ENCODE results near the gene ATG16L2. TPM values are rescaled to one million over a fixed set of nuclear protein-coding genes. Genes with fewer than 3 reads are reported as not detected.

The ATG16L2 gene
- total and polyA plus RNA-seq, 10 of the 15 experiments (the other 5 are each of a cell fraction or from before 2014, with no cell fraction given), result 1.9 to 67.7 (median 30.4) TPM

DNA sequence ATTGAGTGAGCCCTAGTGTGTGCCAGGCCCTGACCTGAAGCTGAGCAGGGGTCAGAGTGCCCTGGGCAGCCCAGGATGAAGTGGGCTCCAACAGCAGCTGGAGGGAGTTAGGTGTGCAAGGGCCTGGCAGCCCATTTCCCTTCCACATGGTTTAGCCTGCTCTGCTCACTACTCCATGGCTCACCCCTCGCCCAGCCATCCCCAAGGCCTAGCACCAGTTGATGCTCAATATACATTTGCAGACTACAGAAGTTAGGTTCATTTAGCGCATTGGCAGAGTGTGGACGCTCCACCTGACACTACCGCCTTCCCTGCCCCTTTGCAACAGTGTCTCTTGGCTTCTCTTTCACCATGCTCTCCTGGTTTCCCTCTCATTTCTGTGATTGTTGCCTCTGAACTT is 3.8 kb downstream of the ATG16L2 start:
- DNase-seq (ENCODE audit: low read depth, low spot score) (no peak), FAIRE-seq (no peak), ATAC-seq (no peak)
- Histone ChIP-seq H3K4me1 (ENCODE audit: control insufficient read depth, insufficient read depth, low read length) (peaks cover 24% of the 10 kb centered on the region), H3K27ac (ENCODE audit: control insufficient read depth, insufficient read depth) (no peak overlapping the region), H3K9ac (ENCODE audit: control insufficient read depth, insufficient read depth, low read length) (no peak overlapping the region), H2AFZ (ENCODE audit: control insufficient read depth, low read depth, low read length) (no peak overlapping the region), H3K27me3 (replicated peaks in 1 of 2; ENCODE audit: control insufficient read depth in 2 of 2, insufficient read depth in 2 of 2, low read length in 1 of 2) (no peaks in the 10 kb centered on the region), H4K20me1 (ENCODE audit: control insufficient read depth, insufficient read depth) (no peaks in the 10 kb centered on the region), H3K9me3 (replicated peaks; ENCODE audit: control insufficient read depth, insufficient read depth, low read length) (no peaks in the 10 kb centered on the region), H3K4me2 (ENCODE audit: control insufficient read depth, insufficient read depth) (no peak overlapping the region), H3K4me3 (no peak overlapping the region), H3K79me2 (ENCODE audit: control insufficient read depth, insufficient read depth, low read length) (peaks cover 34% of the 10 kb centered on the region), H3K36me3 (ENCODE audit: control insufficient read depth in 2 of 2, insufficient read depth in 2 of 2, low read length in 1 of 2) (peaks cover 7 to 16% of the 10 kb centered on the region in 2 experiments; a peak in 3 of 4 replicates)
- TF ChIP-seq LARP7 (IDR thresholded peaks at IDR 0.05), result no peak
- TF ChIP-seq NR2F1 (conservative IDR thresholded peaks at IDR 0.05), result no peak
- no peak for TF ChIP-seq RAD21 (IDR thresholded peaks at IDR 0.05; ENCODE audit: insufficient read depth, low read depth, low read length)
- no peak for TF ChIP-seq PAX8 (IDR thresholded peaks at IDR 0.05)
- TF ChIP-seq, protein P1, sequence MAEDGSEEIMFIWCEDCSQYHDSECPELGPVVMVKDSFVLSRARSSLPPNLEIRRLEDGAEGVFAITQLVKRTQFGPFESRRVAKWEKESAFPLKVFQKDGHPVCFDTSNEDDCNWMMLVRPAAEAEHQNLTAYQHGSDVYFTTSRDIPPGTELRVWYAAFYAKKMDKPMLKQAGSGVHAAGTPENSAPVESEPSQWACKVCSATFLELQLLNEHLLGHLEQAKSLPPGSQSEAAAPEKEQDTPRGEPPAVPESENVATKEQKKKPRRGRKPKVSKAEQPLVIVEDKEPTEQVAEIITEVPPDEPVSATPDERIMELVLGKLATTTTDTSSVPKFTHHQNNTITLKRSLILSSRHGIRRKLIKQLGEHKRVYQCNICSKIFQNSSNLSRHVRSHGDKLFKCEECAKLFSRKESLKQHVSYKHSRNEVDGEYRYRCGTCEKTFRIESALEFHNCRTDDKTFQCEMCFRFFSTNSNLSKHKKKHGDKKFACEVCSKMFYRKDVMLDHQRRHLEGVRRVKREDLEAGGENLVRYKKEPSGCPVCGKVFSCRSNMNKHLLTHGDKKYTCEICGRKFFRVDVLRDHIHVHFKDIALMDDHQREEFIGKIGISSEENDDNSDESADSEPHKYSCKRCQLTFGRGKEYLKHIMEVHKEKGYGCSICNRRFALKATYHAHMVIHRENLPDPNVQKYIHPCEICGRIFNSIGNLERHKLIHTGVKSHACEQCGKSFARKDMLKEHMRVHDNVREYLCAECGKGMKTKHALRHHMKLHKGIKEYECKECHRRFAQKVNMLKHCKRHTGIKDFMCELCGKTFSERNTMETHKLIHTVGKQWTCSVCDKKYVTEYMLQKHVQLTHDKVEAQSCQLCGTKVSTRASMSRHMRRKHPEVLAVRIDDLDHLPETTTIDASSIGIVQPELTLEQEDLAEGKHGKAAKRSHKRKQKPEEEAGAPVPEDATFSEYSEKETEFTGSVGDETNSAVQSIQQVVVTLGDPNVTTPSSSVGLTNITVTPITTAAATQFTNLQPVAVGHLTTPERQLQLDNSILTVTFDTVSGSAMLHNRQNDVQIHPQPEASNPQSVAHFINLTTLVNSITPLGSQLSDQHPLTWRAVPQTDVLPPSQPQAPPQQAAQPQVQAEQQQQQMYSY (CRISPR knock-in tag; IDR thresholded peaks at IDR 0.05), result no peak
- no peak for TF ChIP-seq MTA3 (IDR thresholded peaks at IDR 0.05; ENCODE audit: borderline replicate concordance, low read length)
- no peak for TF ChIP-seq JUND (IDR thresholded peaks at IDR 0.05; ENCODE audit: low read depth, low read length)
- TF ChIP-seq NFYA (IDR thresholded peaks at IDR 0.05; ENCODE audit: borderline replicate concordance, low read depth, low read length), result no peak
- no peak for TF ChIP-seq EZH2 (IDR thresholded peaks at IDR 0.05; ENCODE audit: borderline replicate concordance, control insufficient read depth, low read depth, low read length)
- TF ChIP-seq, protein P2, sequence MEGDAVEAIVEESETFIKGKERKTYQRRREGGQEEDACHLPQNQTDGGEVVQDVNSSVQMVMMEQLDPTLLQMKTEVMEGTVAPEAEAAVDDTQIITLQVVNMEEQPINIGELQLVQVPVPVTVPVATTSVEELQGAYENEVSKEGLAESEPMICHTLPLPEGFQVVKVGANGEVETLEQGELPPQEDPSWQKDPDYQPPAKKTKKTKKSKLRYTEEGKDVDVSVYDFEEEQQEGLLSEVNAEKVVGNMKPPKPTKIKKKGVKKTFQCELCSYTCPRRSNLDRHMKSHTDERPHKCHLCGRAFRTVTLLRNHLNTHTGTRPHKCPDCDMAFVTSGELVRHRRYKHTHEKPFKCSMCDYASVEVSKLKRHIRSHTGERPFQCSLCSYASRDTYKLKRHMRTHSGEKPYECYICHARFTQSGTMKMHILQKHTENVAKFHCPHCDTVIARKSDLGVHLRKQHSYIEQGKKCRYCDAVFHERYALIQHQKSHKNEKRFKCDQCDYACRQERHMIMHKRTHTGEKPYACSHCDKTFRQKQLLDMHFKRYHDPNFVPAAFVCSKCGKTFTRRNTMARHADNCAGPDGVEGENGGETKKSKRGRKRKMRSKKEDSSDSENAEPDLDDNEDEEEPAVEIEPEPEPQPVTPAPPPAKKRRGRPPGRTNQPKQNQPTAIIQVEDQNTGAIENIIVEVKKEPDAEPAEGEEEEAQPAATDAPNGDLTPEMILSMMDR (IDR thresholded peaks at IDR 0.05 in 2 of 3, conservative IDR thresholded peaks at IDR 0.05 in 1 of 3; ENCODE audit: control insufficient read depth in 2 of 3, extremely low read depth in 1 of 3, insufficient read depth in 1 of 3, low read depth in 3 of 3, low read length in 3 of 3), result no peak
- TF ChIP-seq POU2F2 (IDR thresholded peaks at IDR 0.05; ENCODE audit: borderline replicate concordance, low read depth, low read length), result no peak
- no peak for TF ChIP-seq SP1 (IDR thresholded peaks at IDR 0.05; ENCODE audit: low read depth, low read length)
- TF ChIP-seq, protein P3, sequence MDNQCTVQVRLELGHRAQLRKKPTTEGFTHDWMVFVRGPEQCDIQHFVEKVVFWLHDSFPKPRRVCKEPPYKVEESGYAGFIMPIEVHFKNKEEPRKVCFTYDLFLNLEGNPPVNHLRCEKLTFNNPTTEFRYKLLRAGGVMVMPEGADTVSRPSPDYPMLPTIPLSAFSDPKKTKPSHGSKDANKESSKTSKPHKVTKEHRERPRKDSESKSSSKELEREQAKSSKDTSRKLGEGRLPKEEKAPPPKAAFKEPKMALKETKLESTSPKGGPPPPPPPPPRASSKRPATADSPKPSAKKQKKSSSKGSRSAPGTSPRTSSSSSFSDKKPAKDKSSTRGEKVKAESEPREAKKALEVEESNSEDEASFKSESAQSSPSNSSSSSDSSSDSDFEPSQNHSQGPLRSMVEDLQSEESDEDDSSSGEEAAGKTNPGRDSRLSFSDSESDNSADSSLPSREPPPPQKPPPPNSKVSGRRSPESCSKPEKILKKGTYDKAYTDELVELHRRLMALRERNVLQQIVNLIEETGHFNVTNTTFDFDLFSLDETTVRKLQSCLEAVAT (IDR thresholded peaks at IDR 0.05), result no peak
- TF ChIP-seq TCF3 (IDR thresholded peaks at IDR 0.05; ENCODE audit: borderline replicate concordance, insufficient read depth, low read depth, low read length), result no peak
- TF ChIP-seq, protein P4, sequence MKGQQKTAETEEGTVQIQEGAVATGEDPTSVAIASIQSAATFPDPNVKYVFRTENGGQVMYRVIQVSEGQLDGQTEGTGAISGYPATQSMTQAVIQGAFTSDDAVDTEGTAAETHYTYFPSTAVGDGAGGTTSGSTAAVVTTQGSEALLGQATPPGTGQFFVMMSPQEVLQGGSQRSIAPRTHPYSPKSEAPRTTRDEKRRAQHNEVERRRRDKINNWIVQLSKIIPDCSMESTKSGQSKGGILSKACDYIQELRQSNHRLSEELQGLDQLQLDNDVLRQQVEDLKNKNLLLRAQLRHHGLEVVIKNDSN (IDR thresholded peaks at IDR 0.05; ENCODE audit: borderline replicate concordance, extremely low read length, insufficient read depth, low read depth, low read length), result no peak
- intact Hi-C loops (cut with micrococcal nuclease; ENCODE audit: unreplicated experiment) (loop anchor here (10.0 kb wide), 1 partner anchor 233 kb away; no protein-coding TSS in a partner anchor), in situ Hi-C loops (cut with MboI) (no loop called here)
- ChIA-PET POLR2A (no interaction called here), SMC1A (ENCODE audit: uncharacterized antibody, unreplicated experiment) (no interaction called here), CTCF (interaction anchor here (1.1 kb wide), 1 partner anchor 368 kb away, joined by 3 read pairs; no protein-coding TSS in a partner anchor), RAD21 (ENCODE audit: unreplicated experiment) (no interaction called here)
- BruUV-seq (replicated peaks), result TSS peak; percentile 32
- 90% methylated on average over 4 of the region's 4 CpGs for WGBS (ENCODE audit: insufficient coverage, insufficient replicate concordance, low lambda C conversion rate, missing lambda C conversion rate)
